ENCODE results near the gene TIMM10. TPM values are rescaled to one million over a fixed set of nuclear protein-coding genes. Genes with fewer than 3 reads are reported as not detected.

The TIMM10 gene
- polyA plus RNA-seq, 1 donor from 2014 or later, result 63.6 TPM

DNA sequence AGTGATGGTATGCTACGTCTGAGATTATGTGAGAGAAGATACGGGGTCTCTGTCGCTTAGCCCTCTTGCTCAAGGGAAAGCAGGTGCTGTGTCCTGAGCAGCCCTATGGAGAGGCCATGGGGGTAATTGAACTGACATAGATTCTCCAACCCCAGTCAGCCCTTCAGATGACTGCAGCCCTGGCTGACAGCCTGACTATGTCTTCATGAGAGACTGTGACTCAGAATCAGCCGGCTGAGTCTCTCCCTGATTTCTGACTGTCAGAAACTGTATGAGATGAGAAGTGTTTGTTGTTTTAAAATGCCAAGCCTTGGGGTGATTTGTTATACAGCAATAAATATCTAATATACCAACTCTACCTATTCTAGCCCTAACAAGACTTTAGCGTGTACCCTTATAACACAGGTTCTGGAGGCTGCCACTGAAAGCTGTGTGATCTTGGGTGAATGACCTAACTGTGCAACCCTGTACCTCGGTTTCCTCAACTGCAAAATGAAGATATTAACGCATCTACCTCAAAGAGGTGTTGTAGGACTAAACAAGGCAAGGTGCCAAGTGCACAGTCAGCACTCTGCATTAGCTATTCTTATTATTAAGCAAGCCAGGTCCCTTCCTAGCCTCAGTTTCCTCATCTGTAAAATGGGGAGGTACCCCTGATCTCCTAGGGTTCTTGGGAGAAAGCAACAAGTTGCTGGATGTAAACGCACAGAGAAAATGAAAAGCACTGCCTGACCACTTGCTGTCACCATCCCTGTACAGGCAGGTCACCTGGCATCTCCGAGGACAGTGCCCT lies 39.9 kb downstream of the TIMM10 start:
- no peaks in the 10 kb centered on the region for H3K9me3 ChIP-seq (ENCODE audit: low read length)
- H4K20me1 ChIP-seq (ENCODE audit: insufficient read depth), result no peaks in the 10 kb centered on the region
- no peaks in the 10 kb centered on the region for H3K9me2 ChIP-seq (ENCODE audit: insufficient read depth, low read length)
- no peaks in the 10 kb centered on the region for H3K79me2 ChIP-seq (replicated peaks; ENCODE audit: insufficient read depth, low read length)
- H3K27me3 ChIP-seq (ENCODE audit: insufficient read depth, low read depth, low read length), result no peaks in the 10 kb centered on the region
- H3K27ac ChIP-seq (ENCODE audit: low read length), result no peak overlapping the region
- no peaks in the 10 kb centered on the region for H3F3A ChIP-seq (ENCODE audit: insufficient read depth, low read length, poor library complexity, severe bottlenecking)
- TF ChIP-seq, protein P1, sequence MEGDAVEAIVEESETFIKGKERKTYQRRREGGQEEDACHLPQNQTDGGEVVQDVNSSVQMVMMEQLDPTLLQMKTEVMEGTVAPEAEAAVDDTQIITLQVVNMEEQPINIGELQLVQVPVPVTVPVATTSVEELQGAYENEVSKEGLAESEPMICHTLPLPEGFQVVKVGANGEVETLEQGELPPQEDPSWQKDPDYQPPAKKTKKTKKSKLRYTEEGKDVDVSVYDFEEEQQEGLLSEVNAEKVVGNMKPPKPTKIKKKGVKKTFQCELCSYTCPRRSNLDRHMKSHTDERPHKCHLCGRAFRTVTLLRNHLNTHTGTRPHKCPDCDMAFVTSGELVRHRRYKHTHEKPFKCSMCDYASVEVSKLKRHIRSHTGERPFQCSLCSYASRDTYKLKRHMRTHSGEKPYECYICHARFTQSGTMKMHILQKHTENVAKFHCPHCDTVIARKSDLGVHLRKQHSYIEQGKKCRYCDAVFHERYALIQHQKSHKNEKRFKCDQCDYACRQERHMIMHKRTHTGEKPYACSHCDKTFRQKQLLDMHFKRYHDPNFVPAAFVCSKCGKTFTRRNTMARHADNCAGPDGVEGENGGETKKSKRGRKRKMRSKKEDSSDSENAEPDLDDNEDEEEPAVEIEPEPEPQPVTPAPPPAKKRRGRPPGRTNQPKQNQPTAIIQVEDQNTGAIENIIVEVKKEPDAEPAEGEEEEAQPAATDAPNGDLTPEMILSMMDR (IDR thresholded peaks at IDR 0.05; ENCODE audit: poor library complexity, severe bottlenecking), result no peak
- no peak for TF ChIP-seq POLR2AphosphoS5 (IDR thresholded peaks at IDR 0.05)
- no peak for TF ChIP-seq EZH2 (IDR thresholded peaks at IDR 0.05; ENCODE audit: borderline replicate concordance, insufficient read depth, low read length, poor library complexity, severe bottlenecking)
- no peak overlapping the region for H3K9ac ChIP-seq (ENCODE audit: low read length)
- no peak overlapping the region for H3K4me2 ChIP-seq (ENCODE audit: low read length)
- no peak overlapping the region for H3K4me3 ChIP-seq (ENCODE audit: low read length)
- H2AFZ ChIP-seq (ENCODE audit: low read depth, low read length), result no peak overlapping the region
- no peaks in the 10 kb centered on the region for H3K36me3 ChIP-seq (ENCODE audit: insufficient read depth, low read length)

DNA sequence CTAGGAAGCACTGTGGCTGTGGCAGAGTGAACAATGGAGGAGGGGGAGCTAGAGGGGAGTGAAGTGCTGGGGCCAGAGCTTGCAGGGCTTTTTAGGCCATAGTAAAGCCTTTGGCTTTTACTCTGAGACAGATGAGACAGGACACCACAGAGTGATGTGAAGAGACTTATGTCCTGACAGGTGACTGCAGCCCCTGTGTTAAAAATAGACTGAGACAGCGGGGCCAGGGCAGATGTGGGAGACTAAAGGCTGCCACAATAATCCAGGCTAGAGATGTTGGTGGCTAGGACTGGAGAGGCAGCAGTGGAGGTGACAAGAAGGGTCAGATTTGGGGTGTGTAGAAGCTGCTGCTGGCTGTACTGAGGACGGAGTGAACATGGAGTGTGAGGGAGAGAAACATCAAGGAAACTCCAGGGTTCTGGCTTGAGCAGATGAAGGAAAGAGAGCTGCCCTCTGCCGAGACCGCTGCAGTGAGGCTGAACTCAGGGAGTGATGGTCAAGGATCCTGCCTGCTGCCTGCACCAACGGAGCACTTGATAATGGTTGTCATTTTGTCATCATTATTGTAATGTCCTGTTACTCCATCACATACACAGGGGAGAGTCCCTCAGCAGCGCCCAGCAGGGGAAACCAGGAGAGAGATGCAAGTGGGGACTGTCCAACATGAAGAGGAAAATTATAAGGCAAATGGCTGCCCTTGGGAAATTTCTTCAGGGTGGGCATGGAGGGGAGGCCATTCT lies 42.5 kb downstream of the TIMM10 start:
- Histone ChIP-seq H3K9ac (ENCODE audit: low read length) (no peak overlapping the region), H4K20me1 (ENCODE audit: insufficient read depth) (no peaks in the 10 kb centered on the region), H3K79me2 (replicated peaks; ENCODE audit: insufficient read depth, low read length) (no peaks in the 10 kb centered on the region), H3K36me3 (ENCODE audit: insufficient read depth, low read length) (no peaks in the 10 kb centered on the region), H3K4me3 (ENCODE audit: low read length) (no peak overlapping the region), H3K27me3 (ENCODE audit: insufficient read depth, low read depth, low read length) (peaks cover 8% of the 10 kb centered on the region), H3K4me2 (ENCODE audit: low read length) (no peak overlapping the region), H2AFZ (ENCODE audit: low read depth, low read length) (no peak overlapping the region), H3F3A (ENCODE audit: insufficient read depth, low read length, poor library complexity, severe bottlenecking) (no peaks in the 10 kb centered on the region), H3K9me3 (ENCODE audit: low read length) (no peaks in the 10 kb centered on the region), H3K27ac (ENCODE audit: low read length) (no peak overlapping the region), H3K9me2 (ENCODE audit: insufficient read depth, low read length) (no peaks in the 10 kb centered on the region)
- TF ChIP-seq TAF1 (IDR thresholded peaks at IDR 0.05; ENCODE audit: low read depth) (no peak), EP300 (conservative IDR thresholded peaks at IDR 0.05; ENCODE audit: poor library complexity, severe bottlenecking) (no peak), POLR2AphosphoS5 (IDR thresholded peaks at IDR 0.05) (no peak), EZH2 (IDR thresholded peaks at IDR 0.05; ENCODE audit: borderline replicate concordance, insufficient read depth, low read length, poor library complexity, severe bottlenecking) (no peak)

DNA sequence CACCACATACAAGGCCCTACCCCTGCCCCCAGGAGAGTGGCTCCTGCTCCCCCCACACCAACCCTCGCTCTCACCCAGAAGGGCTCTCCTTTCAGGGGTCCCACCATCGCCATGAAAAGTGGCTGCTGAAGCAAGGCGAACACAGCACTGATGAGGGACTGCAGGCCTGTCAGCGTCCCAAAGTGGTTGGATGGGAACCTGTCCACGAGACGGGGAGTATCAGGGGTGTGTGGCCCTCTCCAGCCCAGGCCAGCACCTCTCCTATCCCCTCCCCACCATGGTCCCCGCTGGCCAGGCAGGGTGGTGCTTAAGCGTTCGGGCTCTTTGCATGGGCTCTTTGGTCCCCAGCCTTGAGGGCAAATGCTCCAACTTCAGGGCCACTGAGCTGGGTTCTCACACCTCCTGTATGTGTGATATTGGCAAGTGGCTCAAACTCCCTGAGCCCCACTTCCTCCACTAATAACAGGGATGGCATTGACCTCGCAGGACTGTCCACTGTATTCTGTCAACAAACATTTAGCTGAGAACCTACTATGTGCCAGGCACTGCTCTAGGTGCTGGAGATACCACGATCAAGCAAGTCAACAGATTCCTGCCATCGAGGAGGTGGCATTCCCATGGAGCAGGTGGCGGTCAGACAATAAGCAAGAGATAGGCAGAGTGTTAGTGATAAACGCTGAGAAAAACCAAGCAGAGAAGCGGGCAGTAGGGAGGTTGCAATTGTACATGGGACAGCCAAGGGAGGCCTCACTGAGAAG lies 43.4 kb downstream of the TIMM10 start:
- Histone ChIP-seq H3K9me2 (ENCODE audit: insufficient read depth, low read length) (no peaks in the 10 kb centered on the region), H2AFZ (ENCODE audit: low read depth, low read length) (no peak overlapping the region), H3K4me2 (ENCODE audit: low read length) (no peak overlapping the region), H3K9ac (ENCODE audit: low read length) (no peak overlapping the region), H3K9me3 (ENCODE audit: low read length) (no peaks in the 10 kb centered on the region), H3K4me3 (ENCODE audit: low read length) (no peak overlapping the region), H4K20me1 (ENCODE audit: insufficient read depth) (no peaks in the 10 kb centered on the region), H3F3A (ENCODE audit: insufficient read depth, low read length, poor library complexity, severe bottlenecking) (no peaks in the 10 kb centered on the region), H3K36me3 (ENCODE audit: insufficient read depth, low read length) (no peaks in the 10 kb centered on the region), H3K27me3 (ENCODE audit: insufficient read depth, low read depth, low read length) (peaks cover 17% of the 10 kb centered on the region), H3K27ac (ENCODE audit: low read length) (no peak overlapping the region), H3K79me2 (replicated peaks; ENCODE audit: insufficient read depth, low read length) (no peaks in the 10 kb centered on the region)
- TF ChIP-seq EP300 (conservative IDR thresholded peaks at IDR 0.05; ENCODE audit: poor library complexity, severe bottlenecking) (no peak), SMC3 (conservative IDR thresholded peaks at IDR 0.05; ENCODE audit: poor library complexity) (no peak), TAF1 (IDR thresholded peaks at IDR 0.05; ENCODE audit: low read depth) (no peak), POLR2AphosphoS5 (IDR thresholded peaks at IDR 0.05) (no peak), EZH2 (IDR thresholded peaks at IDR 0.05; ENCODE audit: borderline replicate concordance, insufficient read depth, low read length, poor library complexity, severe bottlenecking) (no peak), MXI1 (conservative IDR thresholded peaks at IDR 0.05; ENCODE audit: poor library complexity, severe bottlenecking) (no peak)
- TF ChIP-seq, protein P2, sequence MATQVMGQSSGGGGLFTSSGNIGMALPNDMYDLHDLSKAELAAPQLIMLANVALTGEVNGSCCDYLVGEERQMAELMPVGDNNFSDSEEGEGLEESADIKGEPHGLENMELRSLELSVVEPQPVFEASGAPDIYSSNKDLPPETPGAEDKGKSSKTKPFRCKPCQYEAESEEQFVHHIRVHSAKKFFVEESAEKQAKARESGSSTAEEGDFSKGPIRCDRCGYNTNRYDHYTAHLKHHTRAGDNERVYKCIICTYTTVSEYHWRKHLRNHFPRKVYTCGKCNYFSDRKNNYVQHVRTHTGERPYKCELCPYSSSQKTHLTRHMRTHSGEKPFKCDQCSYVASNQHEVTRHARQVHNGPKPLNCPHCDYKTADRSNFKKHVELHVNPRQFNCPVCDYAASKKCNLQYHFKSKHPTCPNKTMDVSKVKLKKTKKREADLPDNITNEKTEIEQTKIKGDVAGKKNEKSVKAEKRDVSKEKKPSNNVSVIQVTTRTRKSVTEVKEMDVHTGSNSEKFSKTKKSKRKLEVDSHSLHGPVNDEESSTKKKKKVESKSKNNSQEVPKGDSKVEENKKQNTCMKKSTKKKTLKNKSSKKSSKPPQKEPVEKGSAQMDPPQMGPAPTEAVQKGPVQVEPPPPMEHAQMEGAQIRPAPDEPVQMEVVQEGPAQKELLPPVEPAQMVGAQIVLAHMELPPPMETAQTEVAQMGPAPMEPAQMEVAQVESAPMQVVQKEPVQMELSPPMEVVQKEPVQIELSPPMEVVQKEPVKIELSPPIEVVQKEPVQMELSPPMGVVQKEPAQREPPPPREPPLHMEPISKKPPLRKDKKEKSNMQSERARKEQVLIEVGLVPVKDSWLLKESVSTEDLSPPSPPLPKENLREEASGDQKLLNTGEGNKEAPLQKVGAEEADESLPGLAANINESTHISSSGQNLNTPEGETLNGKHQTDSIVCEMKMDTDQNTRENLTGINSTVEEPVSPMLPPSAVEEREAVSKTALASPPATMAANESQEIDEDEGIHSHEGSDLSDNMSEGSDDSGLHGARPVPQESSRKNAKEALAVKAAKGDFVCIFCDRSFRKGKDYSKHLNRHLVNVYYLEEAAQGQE (IDR thresholded peaks at IDR 0.05; ENCODE audit: borderline replicate concordance), result no peak
- TF ChIP-seq, protein P1 (IDR thresholded peaks at IDR 0.05; ENCODE audit: poor library complexity, severe bottlenecking), result no peak
